Lower lobe of right lung (tissue), 2 donors: ENCODE results near the gene ICE1. TPM values are rescaled to one million over a fixed set of nuclear protein-coding genes. Genes with fewer than 3 reads are reported as not detected.

Experiments
- ATAC-seq, 2 donors: fragments of 200-7000 bp; cut with Tn5 transposase; one replicate each; pipeline ENCODE4 v1.9.1; 2020 to 2022; ENCODE audit warnings: mild to moderate bottlenecking in 2 of 2, moderate library complexity in 2 of 2
- DNase-seq: peaks from one replicate; pipeline ENCODE4 v3.0.0-alpha.2; 2020
- H3K27ac ChIP-seq: fragments of 200-600 bp; one replicate; pipeline ENCODE4 v1.8.0; 2022
- H3K27me3 ChIP-seq: fragments of 200-600 bp; one replicate; pipeline ENCODE4 v1.8.0; 2022; ENCODE audit warnings: low read depth
- H3K36me3 ChIP-seq: fragments of 200-600 bp; one replicate; pipeline ENCODE4 v1.8.0; 2022; ENCODE audit warnings: mild to moderate bottlenecking
- H3K4me1 ChIP-seq: fragments of 200-600 bp; one replicate; pipeline ENCODE4 v1.8.0; 2022
- H3K4me3 ChIP-seq: fragments of 200-600 bp; one replicate; pipeline ENCODE4 v1.8.0; 2022; ENCODE audit warnings: mild to moderate bottlenecking
- H3K9me3 ChIP-seq: fragments of 200-600 bp; one replicate; pipeline ENCODE4 v1.8.0; 2022
- intact Hi-C: fragments of 100-400 bp; cut with DNase I; formaldehyde crosslinking; loops from one replicate; pipeline ENCODE4 v1.11.0; 2022
- total RNA-seq: library from RNA; stranded (reverse); fragmentation: NEBNext Ultra II Directional; extraction: Animal tissue kit (Norgen Biotek cat#: 25700); gene quantifications from one replicate; pipeline ENCODE4 v1.2.1, GENCODE V29; 2021
- TF ChIP-seq, protein P1 (sequence below): fragments of 200-600 bp; IDR thresholded peaks from one replicate; pipeline ENCODE4 v1.8.0; 2022; ENCODE audit warnings: antibody characterized with exemption, mild to moderate bottlenecking
- donor health status: DM: no; HTN: yes; CAD: no; lungs with severe emphysema.

Gene ICE1
- total RNA-seq, 1 donor from 2014 or later = 28.1 TPM

DNA sequence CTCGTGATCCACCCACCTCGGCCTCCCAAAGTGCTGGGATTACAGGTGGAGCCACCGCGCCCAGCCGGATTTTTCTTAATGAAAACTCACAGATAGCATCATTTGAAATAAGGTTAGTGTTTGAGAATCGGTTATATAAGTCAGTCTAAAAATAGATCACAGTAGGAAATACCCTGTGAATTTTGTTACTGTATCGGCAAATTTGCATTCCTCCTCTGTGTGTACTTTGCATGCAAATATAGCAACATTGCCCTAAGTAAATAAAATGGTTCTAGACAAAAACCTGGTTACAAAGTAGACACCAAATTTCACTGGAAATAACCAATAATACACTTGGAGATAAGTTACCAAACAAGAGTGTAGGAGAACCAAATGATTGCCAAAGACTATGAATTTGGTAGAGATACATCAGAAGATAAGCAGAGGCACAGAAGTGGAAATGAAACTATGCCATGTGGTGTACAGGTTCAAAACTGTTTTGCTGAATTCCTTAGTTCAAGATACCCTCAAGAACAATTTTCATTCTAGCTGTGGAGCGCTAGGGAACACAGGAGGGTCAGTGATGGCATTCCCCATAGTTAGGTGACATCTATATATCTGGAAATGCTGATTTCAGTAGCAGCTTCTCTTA is 58.1 kb downstream of the ICE1 start:
- TF ChIP-seq, protein P1, sequence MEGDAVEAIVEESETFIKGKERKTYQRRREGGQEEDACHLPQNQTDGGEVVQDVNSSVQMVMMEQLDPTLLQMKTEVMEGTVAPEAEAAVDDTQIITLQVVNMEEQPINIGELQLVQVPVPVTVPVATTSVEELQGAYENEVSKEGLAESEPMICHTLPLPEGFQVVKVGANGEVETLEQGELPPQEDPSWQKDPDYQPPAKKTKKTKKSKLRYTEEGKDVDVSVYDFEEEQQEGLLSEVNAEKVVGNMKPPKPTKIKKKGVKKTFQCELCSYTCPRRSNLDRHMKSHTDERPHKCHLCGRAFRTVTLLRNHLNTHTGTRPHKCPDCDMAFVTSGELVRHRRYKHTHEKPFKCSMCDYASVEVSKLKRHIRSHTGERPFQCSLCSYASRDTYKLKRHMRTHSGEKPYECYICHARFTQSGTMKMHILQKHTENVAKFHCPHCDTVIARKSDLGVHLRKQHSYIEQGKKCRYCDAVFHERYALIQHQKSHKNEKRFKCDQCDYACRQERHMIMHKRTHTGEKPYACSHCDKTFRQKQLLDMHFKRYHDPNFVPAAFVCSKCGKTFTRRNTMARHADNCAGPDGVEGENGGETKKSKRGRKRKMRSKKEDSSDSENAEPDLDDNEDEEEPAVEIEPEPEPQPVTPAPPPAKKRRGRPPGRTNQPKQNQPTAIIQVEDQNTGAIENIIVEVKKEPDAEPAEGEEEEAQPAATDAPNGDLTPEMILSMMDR = no peak
- DNase-seq (no peak), ATAC-seq (no peak)
- no peaks in the 10 kb centered on the region for H3K27me3 ChIP-seq
- intact Hi-C loops = no loop called here
- H3K36me3 ChIP-seq = peaks cover 47% of the 10 kb centered on the region
- H3K4me3 ChIP-seq = no peak overlapping the region
- no peak overlapping the region for H3K27ac ChIP-seq
- H3K4me1 ChIP-seq = no peaks in the 10 kb centered on the region
- no peaks in the 10 kb centered on the region for H3K9me3 ChIP-seq

DNA sequence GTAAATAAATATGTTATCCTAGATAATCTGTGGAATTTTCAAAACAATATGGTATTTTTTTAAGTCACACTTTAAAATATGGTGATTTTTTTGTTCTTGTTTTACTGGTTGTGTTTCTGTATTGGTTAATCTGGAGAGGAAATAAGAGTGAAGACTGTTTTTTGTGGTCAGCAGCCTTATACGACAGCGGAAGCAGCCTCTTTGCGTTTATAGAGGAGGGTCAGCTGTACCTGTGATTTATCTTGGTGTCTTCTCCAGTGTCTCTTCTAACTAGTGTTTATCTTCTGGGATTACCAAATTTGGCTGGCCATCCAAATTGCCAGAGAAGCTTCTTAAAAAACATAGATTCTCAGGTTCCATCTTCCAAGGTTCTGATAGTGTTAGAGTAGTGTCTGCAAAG is 58.7 kb downstream of the ICE1 start:
- intact Hi-C loops = no loop called here
- no peak for DNase-seq
- Histone ChIP-seq H3K9me3 (no peaks in the 10 kb centered on the region), H3K4me3 (no peak overlapping the region), H3K36me3 (peaks cover 47% of the 10 kb centered on the region), H3K27me3 (no peaks in the 10 kb centered on the region), H3K27ac (no peak overlapping the region), H3K4me1 (no peaks in the 10 kb centered on the region)
- no peak for ATAC-seq
- TF ChIP-seq, protein P1 = no peak

DNA sequence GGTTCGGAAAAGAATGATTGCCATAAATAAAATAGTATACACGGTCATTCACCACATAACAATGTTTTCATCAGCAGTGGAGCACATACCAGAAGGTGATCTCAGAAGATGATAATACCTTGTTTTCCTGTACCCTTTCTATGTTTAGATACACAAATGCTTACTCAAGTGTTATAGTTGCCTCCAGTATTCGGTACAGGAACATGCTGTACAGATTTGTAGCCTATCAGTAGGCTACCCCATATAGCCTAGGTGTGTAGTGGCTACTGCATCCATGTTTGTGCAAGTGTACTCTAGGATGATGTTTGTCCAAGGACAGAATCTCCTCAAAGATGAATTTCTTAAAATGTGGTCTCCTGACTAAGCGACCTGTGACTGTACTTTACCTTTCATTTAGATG is 59.2 kb downstream of the ICE1 start:
- H3K27me3 ChIP-seq = no peaks in the 10 kb centered on the region
- TF ChIP-seq, protein P1 = no peak
- no peaks in the 10 kb centered on the region for H3K4me1 ChIP-seq
- H3K9me3 ChIP-seq = no peaks in the 10 kb centered on the region
- intact Hi-C loops = no loop called here
- no peak for ATAC-seq
- peaks cover 47% of the 10 kb centered on the region for H3K36me3 ChIP-seq
- no peak overlapping the region for H3K4me3 ChIP-seq
- no peak overlapping the region for H3K27ac ChIP-seq
- DNase-seq = no peak

DNA sequence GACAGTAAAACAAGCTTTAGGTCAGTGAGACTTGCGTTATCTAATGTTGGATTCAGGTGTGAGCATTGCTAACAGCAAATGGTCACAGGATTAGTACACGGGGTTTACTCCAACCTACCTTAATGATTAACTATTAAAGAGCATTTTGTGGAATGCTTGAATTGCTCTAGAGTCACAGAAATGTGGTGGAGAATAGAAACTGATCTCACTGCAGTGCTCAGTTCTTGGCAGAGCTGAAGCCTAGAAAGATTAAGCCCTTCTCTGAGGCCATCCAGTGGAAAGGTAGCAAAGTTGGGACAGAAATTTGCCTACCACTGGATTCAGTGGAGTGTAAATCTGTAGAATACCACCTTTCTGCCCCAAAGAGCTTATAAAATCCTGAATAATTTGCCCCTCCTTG is 60.9 kb downstream of the ICE1 start:
- peaks cover 47% of the 10 kb centered on the region for H3K36me3 ChIP-seq
- H3K27me3 ChIP-seq = no peaks in the 10 kb centered on the region
- TF ChIP-seq, protein P1 = no peak
- H3K27ac ChIP-seq = no peak overlapping the region
- H3K4me3 ChIP-seq = no peak overlapping the region
- no peaks in the 10 kb centered on the region for H3K4me1 ChIP-seq
- H3K9me3 ChIP-seq = no peaks in the 10 kb centered on the region
- ATAC-seq (peak; percentile 51 to 63), DNase-seq (no peak)
- intact Hi-C loops = no loop called here

DNA sequence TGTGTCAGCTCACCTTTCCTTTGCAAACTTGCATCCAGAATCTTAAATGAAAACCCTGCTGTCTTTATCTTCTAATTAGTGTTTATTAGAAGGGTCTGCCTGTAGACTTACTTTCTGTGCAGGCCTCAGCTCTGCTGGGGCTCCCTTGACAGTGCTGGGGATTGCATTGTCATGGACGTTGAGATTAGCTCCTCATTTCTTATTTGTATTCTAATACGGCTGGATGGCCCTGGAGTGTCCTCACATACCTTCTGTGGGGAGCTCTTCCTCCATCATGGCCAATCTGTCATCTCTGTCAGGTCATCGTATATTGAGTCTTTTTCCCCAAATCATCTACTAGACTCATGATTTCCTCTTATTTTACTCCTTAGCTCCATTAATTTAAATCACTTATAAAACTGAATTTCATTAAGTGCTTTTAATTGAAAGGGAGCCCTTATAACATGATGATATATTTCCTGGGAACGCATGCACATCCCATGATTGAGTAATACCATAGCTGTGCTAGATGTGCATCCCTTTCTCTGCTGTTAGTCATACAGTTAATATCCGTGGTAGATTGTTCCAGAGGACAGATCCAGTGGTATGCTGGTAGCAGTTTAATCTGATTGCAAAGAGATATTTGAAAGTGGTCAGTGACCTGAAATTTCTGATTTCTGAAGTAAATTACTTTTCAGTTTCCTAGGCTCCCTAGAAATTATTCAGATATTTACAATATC is 61.6 kb downstream of the ICE1 start:
- Histone ChIP-seq H3K36me3 (peaks cover 54% of the 10 kb centered on the region), H3K27me3 (no peaks in the 10 kb centered on the region), H3K27ac (no peak overlapping the region), H3K9me3 (no peaks in the 10 kb centered on the region), H3K4me3 (no peak overlapping the region), H3K4me1 (no peaks in the 10 kb centered on the region)
- DNase-seq (no peak), ATAC-seq (no peak)
- TF ChIP-seq, protein P1 = no peak
- intact Hi-C loops = no loop called here
